Sciatic nerve (tissue), 2 donors: ENCODE results near the gene SMAGP. TPM values are rescaled to one million over a fixed set of nuclear protein-coding genes. Genes with fewer than 3 reads are reported as not detected.

Source experiments
- ATAC-seq: fragments of 200-7000 bp; cut with Tn5 transposase; one replicate; pipeline ENCODE4 v1.9.1; 2020; ENCODE audit warnings: mild to moderate bottlenecking, moderate library complexity
- DNase-seq: peaks from one replicate; pipeline ENCODE4 v3.0.0-alpha.2; 2020; ENCODE audit warnings: low spot score
- intact Hi-C: fragments of 100-400 bp; cut with DNase I; formaldehyde crosslinking; loops from one replicate; pipeline ENCODE4 v1.14.2; 2022
- total RNA-seq: library from RNA; stranded (reverse); fragmentation: NEBNext Ultra II Directional; extraction: Animal tissue kit (Norgen Biotek cat#: 25700); gene quantifications from one replicate; pipeline ENCODE4 v1.2.1, GENCODE V29; 2021
- donor health status: DM: no; HTN: no; CAD: no.
- donor health status: DM: no; HTN: no; CAD: no.

SMAGP gene
- total RNA-seq, 1 donor from 2014 or later, result 6.2 TPM

DNA sequence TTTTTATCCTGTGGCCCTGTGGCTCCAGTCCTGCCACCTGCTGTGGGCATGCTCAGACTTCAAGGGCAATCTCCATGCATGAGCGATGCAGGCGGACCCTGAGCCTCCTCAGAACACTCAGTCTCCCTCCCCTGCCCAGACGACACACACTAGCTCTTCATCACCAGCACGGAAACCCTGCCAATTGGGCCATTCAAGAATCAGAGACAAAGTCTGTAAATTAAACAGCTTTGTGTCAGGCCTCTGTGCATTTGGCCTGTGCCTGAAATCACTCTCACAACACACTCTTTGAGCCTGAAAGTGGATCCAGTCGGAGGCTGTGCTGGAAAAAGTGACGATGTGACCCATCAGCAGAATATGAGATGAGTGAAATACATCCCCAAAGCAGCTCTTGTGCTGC, 64.9 kb downstream of the SMAGP start:
- DNase-seq (no peak), ATAC-seq (no peak)
- intact Hi-C loops, result no loop called here

DNA sequence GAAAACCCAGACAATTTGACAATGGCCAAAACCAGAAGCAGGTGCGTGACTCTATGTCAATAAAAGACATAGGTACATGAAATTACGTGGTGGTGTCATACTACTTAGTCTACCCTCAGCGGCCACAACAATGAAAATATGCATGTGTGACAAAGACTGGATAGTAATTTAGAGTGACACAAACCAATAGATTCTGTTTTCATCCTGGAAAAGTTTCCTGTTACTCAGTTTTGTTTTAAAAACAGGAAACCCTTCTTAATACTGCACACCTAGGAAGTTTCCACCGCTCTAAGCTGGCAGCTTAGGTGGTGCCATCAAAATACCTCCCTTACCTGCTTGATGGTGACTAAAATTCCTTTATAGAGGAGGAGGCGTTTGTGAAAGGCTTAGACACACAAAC, 67.5 kb downstream of the SMAGP start:
- DNase-seq, result no peak
- no peak for ATAC-seq
- intact Hi-C loops, result no loop called here

DNA sequence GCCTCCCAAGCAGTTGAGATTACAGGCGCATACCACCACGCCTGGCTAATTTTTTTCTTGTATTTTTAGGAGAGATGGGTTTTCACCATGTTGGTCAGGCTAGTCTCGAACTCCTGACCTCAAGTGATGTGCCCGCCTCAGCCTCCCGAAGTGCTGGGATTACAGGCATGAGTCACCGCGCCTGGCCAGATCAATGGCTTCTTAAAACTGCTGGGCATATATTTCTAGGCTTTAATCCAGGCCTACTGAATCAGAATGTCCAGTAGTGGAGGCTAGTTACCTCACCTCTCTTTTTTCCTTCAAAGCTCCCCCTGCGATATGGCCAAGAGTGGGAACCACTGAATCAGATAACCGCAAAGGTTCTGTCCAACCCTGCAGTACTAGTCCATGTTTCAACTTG, 69.4 kb downstream of the SMAGP start:
- intact Hi-C loops, result no loop called here
- DNase-seq (no peak), ATAC-seq (no peak)

DNA sequence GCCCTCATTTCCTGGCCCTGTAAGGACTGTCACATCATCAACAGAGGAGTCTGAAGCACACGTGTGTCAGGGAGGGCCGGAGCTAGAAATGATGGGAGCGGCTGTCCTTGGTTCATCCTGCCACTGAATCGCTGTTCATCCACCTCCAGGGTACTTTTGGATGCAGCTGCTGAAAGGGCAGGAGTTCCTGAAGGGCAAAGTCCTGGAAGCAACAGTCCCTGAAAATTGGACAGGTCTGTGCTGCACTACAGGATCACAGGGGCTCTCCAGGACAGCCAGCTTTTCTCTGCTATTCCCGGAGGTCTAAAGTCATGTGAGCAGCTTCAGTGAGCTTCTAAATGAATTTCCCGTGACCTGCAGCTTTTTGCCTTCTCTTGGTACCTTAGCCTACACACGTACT, 70.1 kb downstream of the SMAGP start:
- intact Hi-C loops, result no loop called here
- DNase-seq (no peak), ATAC-seq (no peak)

DNA sequence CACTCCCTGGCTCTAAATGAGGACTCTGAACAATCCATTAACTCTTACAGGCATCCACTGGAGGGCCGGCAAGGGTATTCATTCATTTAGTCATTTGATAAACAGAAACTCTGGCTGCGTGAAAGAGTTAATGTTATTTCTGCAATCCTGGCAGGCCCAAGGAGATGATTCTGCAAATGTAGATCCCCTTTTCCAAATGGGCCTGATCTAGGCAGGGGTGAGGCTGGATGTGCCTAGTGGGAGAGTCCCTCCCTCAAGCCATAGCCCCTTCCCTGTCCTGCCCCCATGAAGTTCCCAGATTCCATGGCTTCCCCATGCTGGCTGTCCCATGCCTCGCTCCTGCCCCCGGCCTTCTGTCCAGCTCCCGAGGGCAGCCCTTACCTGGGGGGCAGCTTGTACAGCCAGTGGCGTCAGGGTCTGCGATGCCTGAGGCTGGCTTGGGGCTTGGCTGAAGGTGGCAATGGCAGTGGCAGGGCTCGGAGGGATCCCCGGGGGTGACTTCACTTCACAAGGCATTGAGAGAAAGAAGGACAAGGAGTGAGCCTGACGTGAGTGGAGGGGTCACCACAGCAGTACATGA, 70.8 kb downstream of the SMAGP start:
- intact Hi-C loops, result no loop called here
- no peak for DNase-seq

DNA sequence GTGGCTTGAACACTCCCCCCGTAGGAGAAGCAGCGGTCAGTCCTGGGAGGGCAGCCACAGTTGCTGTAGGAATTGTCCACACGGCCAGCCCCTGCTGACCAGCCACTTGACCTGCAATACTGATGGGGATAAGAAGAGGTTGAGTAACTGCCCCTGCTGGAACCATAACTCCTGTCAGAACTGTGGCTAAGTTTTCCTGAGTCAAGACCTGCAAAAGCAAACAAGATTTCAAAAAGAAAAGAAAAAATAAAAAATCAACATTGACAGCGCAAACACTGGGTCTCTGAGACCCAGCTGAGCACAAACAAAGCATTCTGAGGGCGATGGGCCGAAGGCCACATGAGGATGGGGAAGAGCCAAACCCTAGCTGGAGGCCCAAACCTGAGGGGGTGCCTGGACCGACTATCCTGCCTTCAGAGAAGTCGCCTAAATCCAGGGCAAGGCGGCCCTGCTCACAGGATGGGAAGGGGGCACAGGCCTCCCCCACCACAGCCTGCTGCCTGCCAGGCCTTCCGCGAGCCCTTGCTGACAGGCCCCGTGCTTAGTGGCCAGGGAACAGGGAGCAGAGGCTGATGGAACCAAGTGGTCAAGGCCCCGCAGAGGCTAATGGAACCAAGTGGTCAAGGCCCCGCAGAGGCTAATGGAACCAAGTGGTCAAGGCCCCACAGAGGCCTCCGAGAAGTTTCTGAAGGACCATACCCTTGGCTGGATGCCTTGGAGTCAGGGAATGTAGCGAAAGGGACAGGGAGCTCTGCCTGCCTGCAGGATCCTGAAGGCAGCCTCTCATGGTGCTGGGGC, 71.4 kb downstream of the SMAGP start:
- DNase-seq (no peak), ATAC-seq (peak; percentile 81)
- intact Hi-C loops, result no loop called here

More for the DNA sequence above, 70.8 kb downstream of the SMAGP start:
- ATAC-seq, result no peak

DNA sequence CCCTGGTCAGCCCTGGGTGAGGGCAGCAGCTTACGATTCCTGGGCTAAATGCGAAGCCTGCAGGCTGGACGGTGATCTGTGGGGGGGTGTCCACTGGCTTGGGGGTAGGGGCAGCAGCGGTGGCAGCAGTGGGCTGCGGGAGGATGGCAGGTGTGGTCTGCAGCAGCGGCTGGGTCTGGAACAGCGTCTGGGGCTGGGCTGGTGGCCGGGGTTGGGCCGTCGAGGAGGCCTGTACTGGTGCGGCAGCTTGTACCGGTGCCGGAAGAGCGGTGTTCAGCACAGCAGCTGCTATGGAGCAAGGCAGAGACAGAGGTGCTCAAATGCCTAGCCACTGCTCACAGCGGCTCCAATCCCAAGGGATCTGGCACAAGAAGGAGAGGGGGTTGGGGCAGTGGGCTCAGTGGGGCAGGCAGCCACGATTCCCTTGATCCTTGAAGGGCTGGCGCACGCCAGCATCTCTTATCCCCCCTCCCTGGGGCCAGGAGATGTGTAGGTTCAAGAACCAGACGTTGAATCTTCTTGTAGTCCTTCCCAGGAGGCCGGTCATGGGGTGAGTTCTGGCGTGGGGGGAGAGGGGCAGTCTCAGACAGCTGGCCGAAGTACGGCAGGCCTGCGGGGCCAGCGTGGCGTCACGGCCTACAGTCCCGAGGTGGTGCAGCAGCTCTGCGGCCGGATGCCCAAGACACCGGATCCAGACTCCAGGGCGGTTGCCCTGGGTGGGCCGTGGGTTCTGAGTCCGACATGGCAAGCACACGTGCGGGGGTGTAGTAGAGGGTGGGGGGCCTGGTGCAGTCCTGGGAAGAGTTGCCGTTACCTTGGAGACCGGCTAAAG, 72.3 kb downstream of the SMAGP start:
- no peak for DNase-seq
- ATAC-seq, result peak; percentile 72
- intact Hi-C loops, result no loop called here

DNA sequence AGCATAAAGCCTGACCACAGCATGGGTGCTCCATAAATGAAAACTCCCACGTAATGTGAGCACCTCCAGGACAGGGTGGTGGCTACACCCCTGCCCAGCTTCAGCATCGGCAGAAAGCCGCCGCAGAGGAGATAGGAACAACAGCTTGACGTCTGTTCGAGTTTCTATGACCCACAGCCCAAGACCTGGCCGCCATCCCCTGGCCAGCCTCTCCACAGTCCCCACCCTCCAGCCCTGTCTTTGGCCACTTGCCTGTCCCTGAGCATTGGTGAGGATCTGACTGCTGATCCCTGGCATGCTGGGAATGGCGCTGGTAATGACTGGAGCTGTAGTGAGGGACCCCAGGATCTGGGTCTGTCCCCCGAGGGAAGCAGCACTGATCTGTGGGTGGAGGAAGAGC, 73.7 kb downstream of the SMAGP start:
- DNase-seq, result no peak
- ATAC-seq, result no peak
- intact Hi-C loops, result no loop called here

DNA sequence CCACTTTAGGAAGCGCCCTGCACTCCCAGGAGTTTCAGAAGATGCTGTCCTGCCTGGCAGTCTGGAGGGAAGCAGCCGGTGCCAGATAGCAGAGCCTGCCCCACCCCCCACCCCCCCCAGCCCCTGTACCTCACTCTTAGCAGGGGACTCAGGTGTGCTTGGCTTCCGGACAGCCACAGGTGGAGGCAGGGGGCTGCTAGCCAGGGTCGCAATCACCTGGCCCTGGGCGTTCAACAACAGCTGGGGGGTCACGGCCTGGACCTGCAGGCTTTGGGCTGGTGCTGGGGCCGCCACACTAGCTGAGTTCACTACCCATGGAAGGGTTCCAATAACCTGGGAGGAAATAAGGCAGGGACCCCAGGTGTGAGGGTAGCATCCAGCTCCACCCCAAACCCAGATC, 74.4 kb downstream of the SMAGP start:
- DNase-seq, result no peak
- ATAC-seq, result no peak
- intact Hi-C loops, result no loop called here

Other genes with a start within 250 kb of the SMAGP start
- 82.5 TPM for gene SLC11A2, start 244.0 kb downstream of the SMAGP start, total RNA-seq
- 58.5 TPM for gene LETMD1, start 222.1 kb downstream of the SMAGP start, total RNA-seq
- 38.4 TPM for gene CSRNP2, start 186.8 kb downstream of the SMAGP start, total RNA-seq
- gene TFCP2, start 97.3 kb downstream of the SMAGP start, total RNA-seq, result 32.2 TPM
- gene POU6F1, start 52.4 kb downstream of the SMAGP start, total RNA-seq, result 40.7 TPM
- 175 TPM for gene DAZAP2, start 31.6 kb downstream of the SMAGP start, total RNA-seq
- 11.2 TPM for gene BIN2, start 53.8 kb upstream of the SMAGP start, total RNA-seq
- not detected for gene CELA1, start 76.3 kb upstream of the SMAGP start, total RNA-seq
- 4.0 TPM for gene GALNT6, start 121.0 kb upstream of the SMAGP start, total RNA-seq
- 1.2 TPM for gene SLC4A8, start 154.4 kb upstream of the SMAGP start, total RNA-seq